HEK293 (cell line): Measurements from ENCODE around the gene HES7.

Experiments used
- BCL11A ChIP-seq: fragments of 450-650 bp; formaldehyde crosslinking; IDR thresholded peaks from 2 replicates; pipeline ENCODE4 v1.5.1; 2016; ENCODE audit warnings: low read depth, missing biosample characterization, missing genetic modification characterization
- GLIS1 ChIP-seq: fragments of 450-650 bp; formaldehyde crosslinking; IDR thresholded peaks from 2 replicates; pipeline ENCODE4 v1.5.1; 2016; ENCODE audit warnings: missing biosample characterization, missing genetic modification characterization
- SETDB1 ChIP-seq: IDR thresholded peaks from one replicate; pipeline ENCODE4 v1.6.1; 2017; ENCODE audit warnings: mild to moderate bottlenecking, low read length, moderate library complexity, mixed read lengths; ENCODE audit not compliant: insufficient read length
- TRIM28 ChIP-seq: IDR thresholded peaks from 2 replicates; pipeline ENCODE4 v1.6.1; 2011; ENCODE audit warnings: low read length, control low read depth, borderline replicate concordance
- ZBTB17 ChIP-seq: fragments of 450-650 bp; formaldehyde crosslinking; IDR thresholded peaks from 2 replicates; pipeline ENCODE4 v1.5.1; 2016; ENCODE audit warnings: missing biosample characterization, missing genetic modification characterization
- ZIC2 ChIP-seq: fragments of 450-650 bp; formaldehyde crosslinking; IDR thresholded peaks from 2 replicates; pipeline ENCODE4 v1.5.1; 2016; ENCODE audit warnings: missing biosample characterization, missing genetic modification characterization
- ZNF2 ChIP-seq: fragments of 450-650 bp; formaldehyde crosslinking; IDR thresholded peaks from 2 replicates; pipeline ENCODE4 v1.5.1; 2016; ENCODE audit warnings: missing biosample characterization, missing genetic modification characterization
- ZNF266 ChIP-seq: fragments of 450-650 bp; formaldehyde crosslinking; IDR thresholded peaks from 2 replicates; pipeline ENCODE4 v1.5.1; 2016; ENCODE audit warnings: missing biosample characterization, missing genetic modification characterization, low read depth
- ZNF274 ChIP-seq, 2 experiments: fragments of 200-500 bp in 1 of 2; fragments of 450-650 bp in 1 of 2; sonication (Bioruptor generic) in 1 of 2; formaldehyde crosslinking in 1 of 2; IDR thresholded peaks; 2 replicates each; pipeline versions ENCODE4 v1.5.1 to v1.6.1; 2014 to 2016; ENCODE audit warnings: borderline replicate concordance in 1 of 2, inconsistent platforms in 1 of 2, low read length in 1 of 2, missing biosample characterization in 1 of 2, missing genetic modification characterization in 1 of 2
- ZNF350 ChIP-seq: fragments of 450-650 bp; formaldehyde crosslinking; IDR thresholded peaks from 2 replicates; pipeline ENCODE4 v1.5.0; 2017; ENCODE audit warnings: missing biosample characterization, mild to moderate bottlenecking, missing genetic modification characterization
- ZNF423 ChIP-seq: fragments of 450-650 bp; formaldehyde crosslinking; IDR thresholded peaks from 2 replicates; pipeline ENCODE4 v1.5.1; 2016; ENCODE audit warnings: missing biosample characterization, missing genetic modification characterization
- ZNF426 ChIP-seq: fragments of 450-650 bp; formaldehyde crosslinking; IDR thresholded peaks from 2 replicates; pipeline ENCODE4 v1.5.1; 2017; ENCODE audit warnings: missing biosample characterization, missing genetic modification characterization, mild to moderate bottlenecking, inconsistent platforms, moderate library complexity
- ZNF48 ChIP-seq: fragments of 450-650 bp; formaldehyde crosslinking; IDR thresholded peaks from 2 replicates; pipeline ENCODE4 v1.5.1; 2016; ENCODE audit warnings: missing biosample characterization, missing genetic modification characterization
- ZNF585B ChIP-seq: fragments of 450-650 bp; formaldehyde crosslinking; IDR thresholded peaks from 2 replicates; pipeline ENCODE4 v1.5.1; 2016; ENCODE audit warnings: missing biosample characterization, missing genetic modification characterization
- ZNF623 ChIP-seq: fragments of 450-650 bp; formaldehyde crosslinking; IDR thresholded peaks from 2 replicates; pipeline ENCODE4 v1.5.1; 2016; ENCODE audit warnings: missing biosample characterization, missing genetic modification characterization
- ZNF654 ChIP-seq: fragments of 450-650 bp; formaldehyde crosslinking; IDR thresholded peaks from 2 replicates; pipeline ENCODE4 v1.5.1; 2016; ENCODE audit warnings: low read depth, missing biosample characterization, missing genetic modification characterization
- TF ChIP-seq, protein P1 (sequence below): fragments of 450-650 bp; formaldehyde crosslinking; IDR thresholded peaks from 2 replicates; pipeline ENCODE4 v1.5.1; 2016; ENCODE audit warnings: missing biosample characterization, missing genetic modification characterization
- TF ChIP-seq, protein P2 (sequence below): fragments of 450-650 bp; formaldehyde crosslinking; IDR thresholded peaks from 2 replicates; pipeline ENCODE4 v1.5.1; 2016; ENCODE audit warnings: missing biosample characterization, missing genetic modification characterization
- TF ChIP-seq, protein P3 (sequence below): fragments of 450-650 bp; formaldehyde crosslinking; IDR thresholded peaks from 2 replicates; pipeline ENCODE4 v1.5.1; 2016; ENCODE audit warnings: missing biosample characterization, missing genetic modification characterization, borderline replicate concordance
- TF ChIP-seq, protein P4 (sequence below): fragments of 450-650 bp; formaldehyde crosslinking; IDR thresholded peaks from 2 replicates; pipeline ENCODE4 v1.5.1; 2016; ENCODE audit warnings: missing biosample characterization, missing genetic modification characterization
- TF ChIP-seq, protein P5 (sequence below): fragments of 450-650 bp; formaldehyde crosslinking; IDR thresholded peaks from 2 replicates; pipeline ENCODE4 v1.5.1; 2017; ENCODE audit warnings: missing biosample characterization, missing genetic modification characterization
- TF ChIP-seq, protein P6 (sequence below): fragments of 450-650 bp; formaldehyde crosslinking; IDR thresholded peaks from 2 replicates; pipeline ENCODE4 v1.5.1; 2017; ENCODE audit warnings: missing biosample characterization, missing genetic modification characterization
- TF ChIP-seq, protein P7 (sequence below): fragments of 450-650 bp; formaldehyde crosslinking; IDR thresholded peaks from 2 replicates; pipeline ENCODE4 v1.5.1; 2016; ENCODE audit warnings: missing biosample characterization, missing genetic modification characterization

The HES7 gene

DNA sequence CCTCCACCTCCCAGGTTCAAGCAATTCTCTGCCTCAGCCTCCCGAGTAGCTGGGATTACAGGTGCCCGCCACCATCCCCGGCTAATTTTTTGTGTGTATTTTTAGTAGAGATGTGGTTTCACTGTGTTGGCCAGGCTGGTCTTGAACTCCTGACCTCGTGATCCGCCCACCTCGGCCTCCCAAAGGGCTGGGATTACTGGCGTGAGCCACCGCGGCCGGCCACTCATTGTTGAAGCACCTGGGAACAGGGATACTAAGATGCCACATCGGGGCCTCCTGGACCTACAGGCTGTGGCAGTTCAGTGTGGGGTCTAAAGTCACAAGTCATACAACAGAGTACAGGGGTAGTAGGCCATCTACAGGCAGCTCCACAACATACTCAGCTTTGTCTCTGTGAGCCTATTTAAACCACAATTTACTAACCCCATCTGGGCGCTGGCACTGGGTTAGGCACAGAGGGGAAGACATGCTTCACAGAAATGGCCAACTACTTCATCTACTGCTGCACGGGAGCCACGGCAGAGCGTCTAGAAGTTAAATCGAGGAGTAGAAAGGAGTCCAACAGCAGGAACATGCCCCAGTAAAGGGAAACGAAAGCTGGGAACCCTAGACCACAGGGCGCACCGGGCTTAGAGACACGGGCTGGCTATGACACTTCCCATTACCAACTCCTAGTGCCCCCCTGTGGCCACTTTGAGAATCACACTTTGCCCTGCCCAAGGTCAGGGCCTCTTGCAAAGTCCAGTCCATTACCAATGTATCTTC, 34.5 kb upstream of the HES7 start (continued):
- TF ChIP-seq, protein P1, sequence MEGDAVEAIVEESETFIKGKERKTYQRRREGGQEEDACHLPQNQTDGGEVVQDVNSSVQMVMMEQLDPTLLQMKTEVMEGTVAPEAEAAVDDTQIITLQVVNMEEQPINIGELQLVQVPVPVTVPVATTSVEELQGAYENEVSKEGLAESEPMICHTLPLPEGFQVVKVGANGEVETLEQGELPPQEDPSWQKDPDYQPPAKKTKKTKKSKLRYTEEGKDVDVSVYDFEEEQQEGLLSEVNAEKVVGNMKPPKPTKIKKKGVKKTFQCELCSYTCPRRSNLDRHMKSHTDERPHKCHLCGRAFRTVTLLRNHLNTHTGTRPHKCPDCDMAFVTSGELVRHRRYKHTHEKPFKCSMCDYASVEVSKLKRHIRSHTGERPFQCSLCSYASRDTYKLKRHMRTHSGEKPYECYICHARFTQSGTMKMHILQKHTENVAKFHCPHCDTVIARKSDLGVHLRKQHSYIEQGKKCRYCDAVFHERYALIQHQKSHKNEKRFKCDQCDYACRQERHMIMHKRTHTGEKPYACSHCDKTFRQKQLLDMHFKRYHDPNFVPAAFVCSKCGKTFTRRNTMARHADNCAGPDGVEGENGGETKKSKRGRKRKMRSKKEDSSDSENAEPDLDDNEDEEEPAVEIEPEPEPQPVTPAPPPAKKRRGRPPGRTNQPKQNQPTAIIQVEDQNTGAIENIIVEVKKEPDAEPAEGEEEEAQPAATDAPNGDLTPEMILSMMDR (tag by site-specific recombination), result peak; percentile 57; the same call in 1 of the 2 replicates
- TF ChIP-seq, protein P2, sequence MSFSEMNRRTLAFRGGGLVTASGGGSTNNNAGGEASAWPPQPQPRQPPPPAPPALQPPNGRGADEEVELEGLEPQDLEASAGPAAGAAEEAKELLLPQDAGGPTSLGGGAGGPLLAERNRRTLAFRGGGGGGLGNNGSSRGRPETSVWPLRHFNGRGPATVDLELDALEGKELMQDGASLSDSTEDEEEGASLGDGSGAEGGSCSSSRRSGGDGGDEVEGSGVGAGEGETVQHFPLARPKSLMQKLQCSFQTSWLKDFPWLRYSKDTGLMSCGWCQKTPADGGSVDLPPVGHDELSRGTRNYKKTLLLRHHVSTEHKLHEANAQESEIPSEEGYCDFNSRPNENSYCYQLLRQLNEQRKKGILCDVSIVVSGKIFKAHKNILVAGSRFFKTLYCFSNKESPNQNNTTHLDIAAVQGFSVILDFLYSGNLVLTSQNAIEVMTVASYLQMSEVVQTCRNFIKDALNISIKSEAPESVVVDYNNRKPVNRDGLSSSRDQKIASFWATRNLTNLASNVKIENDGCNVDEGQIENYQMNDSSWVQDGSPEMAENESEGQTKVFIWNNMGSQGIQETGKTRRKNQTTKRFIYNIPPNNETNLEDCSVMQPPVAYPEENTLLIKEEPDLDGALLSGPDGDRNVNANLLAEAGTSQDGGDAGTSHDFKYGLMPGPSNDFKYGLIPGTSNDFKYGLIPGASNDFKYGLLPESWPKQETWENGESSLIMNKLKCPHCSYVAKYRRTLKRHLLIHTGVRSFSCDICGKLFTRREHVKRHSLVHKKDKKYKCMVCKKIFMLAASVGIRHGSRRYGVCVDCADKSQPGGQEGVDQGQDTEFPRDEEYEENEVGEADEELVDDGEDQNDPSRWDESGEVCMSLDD, result no peak
- TF ChIP-seq TRIM28, result no peak
- TF ChIP-seq ZNF654 (tag by site-specific recombination), result peak; percentile 47; the same call in 1 of the 2 replicates
- TF ChIP-seq ZNF426 (tag by site-specific recombination), result no peak
- TF ChIP-seq, protein P3, sequence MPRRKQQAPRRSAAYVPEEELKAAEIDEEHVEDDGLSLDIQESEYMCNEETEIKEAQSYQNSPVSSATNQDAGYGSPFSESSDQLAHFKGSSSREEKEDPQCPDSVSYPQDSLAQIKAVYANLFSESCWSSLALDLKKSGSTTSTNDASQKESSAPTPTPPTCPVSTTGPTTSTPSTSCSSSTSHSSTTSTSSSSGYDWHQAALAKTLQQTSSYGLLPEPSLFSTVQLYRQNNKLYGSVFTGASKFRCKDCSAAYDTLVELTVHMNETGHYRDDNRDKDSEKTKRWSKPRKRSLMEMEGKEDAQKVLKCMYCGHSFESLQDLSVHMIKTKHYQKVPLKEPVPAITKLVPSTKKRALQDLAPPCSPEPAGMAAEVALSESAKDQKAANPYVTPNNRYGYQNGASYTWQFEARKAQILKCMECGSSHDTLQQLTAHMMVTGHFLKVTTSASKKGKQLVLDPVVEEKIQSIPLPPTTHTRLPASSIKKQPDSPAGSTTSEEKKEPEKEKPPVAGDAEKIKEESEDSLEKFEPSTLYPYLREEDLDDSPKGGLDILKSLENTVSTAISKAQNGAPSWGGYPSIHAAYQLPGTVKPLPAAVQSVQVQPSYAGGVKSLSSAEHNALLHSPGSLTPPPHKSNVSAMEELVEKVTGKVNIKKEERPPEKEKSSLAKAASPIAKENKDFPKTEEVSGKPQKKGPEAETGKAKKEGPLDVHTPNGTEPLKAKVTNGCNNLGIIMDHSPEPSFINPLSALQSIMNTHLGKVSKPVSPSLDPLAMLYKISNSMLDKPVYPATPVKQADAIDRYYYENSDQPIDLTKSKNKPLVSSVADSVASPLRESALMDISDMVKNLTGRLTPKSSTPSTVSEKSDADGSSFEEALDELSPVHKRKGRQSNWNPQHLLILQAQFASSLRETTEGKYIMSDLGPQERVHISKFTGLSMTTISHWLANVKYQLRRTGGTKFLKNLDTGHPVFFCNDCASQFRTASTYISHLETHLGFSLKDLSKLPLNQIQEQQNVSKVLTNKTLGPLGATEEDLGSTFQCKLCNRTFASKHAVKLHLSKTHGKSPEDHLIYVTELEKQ, result no peak
- TF ChIP-seq, protein P4, sequence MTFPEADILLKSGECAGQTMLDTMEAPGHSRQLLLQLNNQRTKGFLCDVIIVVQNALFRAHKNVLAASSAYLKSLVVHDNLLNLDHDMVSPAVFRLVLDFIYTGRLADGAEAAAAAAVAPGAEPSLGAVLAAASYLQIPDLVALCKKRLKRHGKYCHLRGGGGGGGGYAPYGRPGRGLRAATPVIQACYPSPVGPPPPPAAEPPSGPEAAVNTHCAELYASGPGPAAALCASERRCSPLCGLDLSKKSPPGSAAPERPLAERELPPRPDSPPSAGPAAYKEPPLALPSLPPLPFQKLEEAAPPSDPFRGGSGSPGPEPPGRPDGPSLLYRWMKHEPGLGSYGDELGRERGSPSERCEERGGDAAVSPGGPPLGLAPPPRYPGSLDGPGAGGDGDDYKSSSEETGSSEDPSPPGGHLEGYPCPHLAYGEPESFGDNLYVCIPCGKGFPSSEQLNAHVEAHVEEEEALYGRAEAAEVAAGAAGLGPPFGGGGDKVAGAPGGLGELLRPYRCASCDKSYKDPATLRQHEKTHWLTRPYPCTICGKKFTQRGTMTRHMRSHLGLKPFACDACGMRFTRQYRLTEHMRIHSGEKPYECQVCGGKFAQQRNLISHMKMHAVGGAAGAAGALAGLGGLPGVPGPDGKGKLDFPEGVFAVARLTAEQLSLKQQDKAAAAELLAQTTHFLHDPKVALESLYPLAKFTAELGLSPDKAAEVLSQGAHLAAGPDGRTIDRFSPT (tag by site-specific recombination), result 0 out of 2 replicates have a peak, but pooled peaks have one; percentile 26
- TF ChIP-seq ZNF623 (tag by site-specific recombination), result no peak
- no peak for TF ChIP-seq ZNF423 (tag by site-specific recombination)
- no peak for TF ChIP-seq ZIC2 (tag by site-specific recombination)
- TF ChIP-seq ZNF2, result peak; percentile 49; the same call in 1 of the 2 replicates
- TF ChIP-seq, protein P5, sequence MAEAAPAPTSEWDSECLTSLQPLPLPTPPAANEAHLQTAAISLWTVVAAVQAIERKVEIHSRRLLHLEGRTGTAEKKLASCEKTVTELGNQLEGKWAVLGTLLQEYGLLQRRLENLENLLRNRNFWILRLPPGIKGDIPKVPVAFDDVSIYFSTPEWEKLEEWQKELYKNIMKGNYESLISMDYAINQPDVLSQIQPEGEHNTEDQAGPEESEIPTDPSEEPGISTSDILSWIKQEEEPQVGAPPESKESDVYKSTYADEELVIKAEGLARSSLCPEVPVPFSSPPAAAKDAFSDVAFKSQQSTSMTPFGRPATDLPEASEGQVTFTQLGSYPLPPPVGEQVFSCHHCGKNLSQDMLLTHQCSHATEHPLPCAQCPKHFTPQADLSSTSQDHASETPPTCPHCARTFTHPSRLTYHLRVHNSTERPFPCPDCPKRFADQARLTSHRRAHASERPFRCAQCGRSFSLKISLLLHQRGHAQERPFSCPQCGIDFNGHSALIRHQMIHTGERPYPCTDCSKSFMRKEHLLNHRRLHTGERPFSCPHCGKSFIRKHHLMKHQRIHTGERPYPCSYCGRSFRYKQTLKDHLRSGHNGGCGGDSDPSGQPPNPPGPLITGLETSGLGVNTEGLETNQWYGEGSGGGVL (tag by site-specific recombination), result no peak
- no peak for TF ChIP-seq SETDB1
- no peak for TF ChIP-seq ZNF350 (tag by site-specific recombination)
- TF ChIP-seq ZNF585B, result peak; percentile 12
- TF ChIP-seq, protein P6, sequence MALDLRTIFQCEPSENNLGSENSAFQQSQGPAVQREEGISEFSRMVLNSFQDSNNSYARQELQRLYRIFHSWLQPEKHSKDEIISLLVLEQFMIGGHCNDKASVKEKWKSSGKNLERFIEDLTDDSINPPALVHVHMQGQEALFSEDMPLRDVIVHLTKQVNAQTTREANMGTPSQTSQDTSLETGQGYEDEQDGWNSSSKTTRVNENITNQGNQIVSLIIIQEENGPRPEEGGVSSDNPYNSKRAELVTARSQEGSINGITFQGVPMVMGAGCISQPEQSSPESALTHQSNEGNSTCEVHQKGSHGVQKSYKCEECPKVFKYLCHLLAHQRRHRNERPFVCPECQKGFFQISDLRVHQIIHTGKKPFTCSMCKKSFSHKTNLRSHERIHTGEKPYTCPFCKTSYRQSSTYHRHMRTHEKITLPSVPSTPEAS (tag by site-specific recombination), result no peak
- no peak for TF ChIP-seq ZNF274 (IDR thresholded peaks at IDR 0.05; ENCODE audit: low read length)
- no peak for TF ChIP-seq ZNF274 (tag by site-specific recombination; IDR thresholded peaks at IDR 0.05; ENCODE audit: borderline replicate concordance)
- 0 out of 2 replicates have a peak, but pooled peaks have one; percentile 3 for TF ChIP-seq GLIS1 (tag by site-specific recombination)
- TF ChIP-seq ZNF48 (tag by site-specific recombination), result no peak
- no peak for TF ChIP-seq ZBTB17
- no peak for TF ChIP-seq ZNF266 (tag by site-specific recombination)
- peak; percentile 47; the same call in 1 of the 2 replicates for TF ChIP-seq BCL11A (tag by site-specific recombination)
- TF ChIP-seq, protein P7, sequence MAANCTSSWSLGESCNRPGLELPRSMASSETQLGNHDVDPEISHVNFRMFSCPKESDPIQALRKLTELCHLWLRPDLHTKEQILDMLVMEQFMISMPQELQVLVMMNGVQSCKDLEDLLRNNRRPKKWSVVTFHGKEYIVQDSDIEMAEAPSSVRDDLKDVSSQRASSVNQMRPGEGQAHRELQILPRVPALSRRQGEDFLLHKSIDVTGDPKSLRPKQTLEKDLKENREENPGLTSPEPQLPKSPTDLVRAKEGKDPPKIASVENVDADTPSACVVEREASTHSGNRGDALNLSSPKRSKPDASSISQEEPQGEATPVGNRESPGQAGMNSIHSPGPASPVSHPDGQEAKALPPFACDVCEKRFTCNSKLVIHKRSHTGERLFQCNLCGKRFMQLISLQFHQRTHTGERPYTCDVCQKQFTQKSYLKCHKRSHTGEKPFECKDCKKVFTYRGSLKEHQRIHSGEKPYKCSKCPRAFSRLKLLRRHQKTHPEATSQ (tag by site-specific recombination), result no peak
